GM12891 (cell line): ENCODE measurements around the gene TMPRSS15.

Experiments
- PAX5 ChIP-seq: IDR thresholded peaks from 2 replicates; pipeline ENCODE4 v1.6.1; 2011; ENCODE audit warnings: low read length, moderate library complexity, mild to moderate bottlenecking; ENCODE audit not compliant: insufficient read depth, severe bottlenecking
- POLR2A ChIP-seq: IDR thresholded peaks from 2 replicates; pipeline ENCODE4 v1.6.1; 2011; ENCODE audit warnings: low read depth, low read length, control low read depth

DNA sequence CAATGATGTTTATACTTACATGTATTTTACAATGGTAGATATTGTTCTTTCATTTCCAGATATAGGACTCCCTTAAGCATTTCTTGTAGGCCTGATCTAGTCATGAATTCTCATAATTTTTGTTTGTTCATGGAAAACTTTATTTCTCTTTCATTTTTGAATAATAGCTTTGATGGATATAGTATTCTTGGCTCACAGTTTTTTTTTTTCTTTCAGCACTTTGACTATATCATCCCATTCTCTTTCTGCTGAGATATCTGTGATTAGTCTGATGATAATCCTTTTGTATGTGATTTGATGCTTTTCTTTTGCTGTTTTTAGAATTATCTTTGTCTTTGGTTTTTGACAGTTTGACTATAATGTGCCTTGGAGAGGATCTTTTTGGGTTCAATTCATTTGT lies 183.1 kb downstream of the TMPRSS15 start:
- TF ChIP-seq PAX5 (no peak), POLR2A (no peak)
